Dedifferentiated amniotic fluid mesenchymal stem cell (primary cell): ENCODE measurements around the gene PDSS2.
"Not testable (repeated sequence)": the region's sequence is repeated elsewhere in the genome, so short reads cannot be mapped to it uniquely, and the experiment has no call there.

Source experiments
- DNase-seq: peaks from one replicate; pipeline ENCODE4 v3.0.0-alpha.2; 2016; ENCODE audit errors: extremely low spot score

PDSS2 gene

DNA sequence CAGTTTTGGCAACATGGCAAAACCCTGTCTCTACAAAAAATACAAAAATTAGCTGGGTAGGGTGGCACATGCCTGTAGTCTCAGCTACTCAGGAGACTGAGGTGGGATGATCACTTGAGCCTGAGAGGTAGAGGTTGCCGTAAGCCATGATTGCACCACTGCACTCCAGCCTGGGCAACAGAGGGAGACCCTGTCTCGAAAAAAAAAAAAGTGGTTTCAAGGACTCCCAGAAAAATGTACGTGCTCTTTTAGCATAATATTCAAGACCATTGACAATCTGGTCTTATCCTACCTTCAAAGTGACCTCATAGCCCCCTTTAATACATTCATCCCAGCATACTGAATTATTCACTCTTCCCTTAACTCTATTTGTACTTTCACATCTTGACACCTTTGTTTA is 16.0 kb upstream of the PDSS2 start:
- not testable (repeated sequence) for DNase-seq

- DNase-seq, result no peak
These were observed 14.3 kb upstream of the PDSS2 start for GRCh38 chr6:107473660-107474059.

- DNase-seq, result no peak
These were observed 11.0 kb upstream of the PDSS2 start for GRCh38 chr6:107470364-107470763.

DNA sequence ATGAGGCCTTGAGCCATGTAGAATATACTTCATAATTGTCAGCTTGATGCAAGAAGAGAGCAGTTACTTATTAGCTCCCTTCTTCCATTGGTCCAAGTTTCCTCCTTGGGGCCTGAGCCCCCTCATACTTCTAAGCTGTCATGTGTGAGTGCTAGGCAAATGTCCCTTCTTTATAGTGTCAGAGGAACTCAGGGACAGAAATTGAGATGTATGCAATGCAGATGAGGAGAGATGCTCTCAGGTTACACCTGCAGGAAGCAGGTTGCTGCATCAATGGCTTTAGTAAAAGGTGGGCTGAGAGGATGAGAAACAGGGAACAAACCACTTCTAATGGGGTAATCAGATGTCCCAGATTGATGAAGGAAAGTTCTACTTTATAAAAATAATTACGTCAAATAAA is 6.7 kb upstream of the PDSS2 start:
- DNase-seq, result no peak

- no peak for DNase-seq
These were observed 793 bp upstream of the PDSS2 start for GRCh38 chr6:107460083-107460631.

DNA sequence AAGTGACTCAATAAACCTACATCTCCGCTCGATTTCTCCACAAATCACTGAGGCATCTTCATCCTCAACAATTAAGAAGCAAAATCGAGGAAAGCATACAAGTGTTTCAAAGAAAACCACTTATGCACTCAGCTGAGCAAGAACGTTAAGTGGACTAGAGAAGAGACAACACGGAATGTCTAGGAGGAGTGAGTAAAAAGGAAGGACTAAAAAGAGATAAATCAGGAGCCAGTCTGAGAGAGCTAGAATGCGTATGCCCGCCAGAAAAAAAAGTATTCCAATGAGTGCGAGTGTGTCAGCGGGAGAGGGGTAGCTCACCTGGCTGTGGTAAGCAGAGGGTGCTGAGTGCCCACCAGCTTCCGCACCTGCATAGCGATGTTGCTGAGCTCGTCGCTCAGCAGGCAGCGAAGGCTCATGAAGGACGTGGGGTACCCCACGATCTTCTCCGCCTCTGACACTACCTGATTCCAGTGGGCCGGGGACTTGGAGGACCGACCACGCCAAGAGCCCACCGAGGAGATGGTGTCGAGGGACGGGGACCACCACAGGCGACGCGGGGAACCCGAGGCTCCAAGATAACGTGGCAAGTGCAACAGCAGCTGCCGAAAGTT is 587 bp downstream of the PDSS2 start:
- DNase-seq, result no peak

DNA sequence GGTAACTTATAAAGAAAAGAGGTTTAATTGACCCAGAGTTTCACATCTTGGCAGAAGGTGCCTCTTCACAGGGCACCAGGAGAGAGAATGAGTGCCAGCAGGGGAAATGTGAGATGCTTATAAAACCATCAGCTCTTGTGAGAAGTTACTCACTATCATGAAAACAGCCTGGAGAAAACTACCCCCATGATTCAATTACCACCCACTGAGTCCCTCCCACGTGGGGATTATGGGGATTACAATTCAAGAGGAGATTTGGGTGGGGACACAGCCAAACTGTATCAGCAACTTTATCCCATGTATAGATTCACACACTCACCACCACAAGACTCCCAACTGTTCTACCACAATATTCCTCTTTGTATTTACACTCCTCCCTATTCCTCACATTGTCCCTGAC is 10.6 kb downstream of the PDSS2 start:
- DNase-seq, result no peak

DNA sequence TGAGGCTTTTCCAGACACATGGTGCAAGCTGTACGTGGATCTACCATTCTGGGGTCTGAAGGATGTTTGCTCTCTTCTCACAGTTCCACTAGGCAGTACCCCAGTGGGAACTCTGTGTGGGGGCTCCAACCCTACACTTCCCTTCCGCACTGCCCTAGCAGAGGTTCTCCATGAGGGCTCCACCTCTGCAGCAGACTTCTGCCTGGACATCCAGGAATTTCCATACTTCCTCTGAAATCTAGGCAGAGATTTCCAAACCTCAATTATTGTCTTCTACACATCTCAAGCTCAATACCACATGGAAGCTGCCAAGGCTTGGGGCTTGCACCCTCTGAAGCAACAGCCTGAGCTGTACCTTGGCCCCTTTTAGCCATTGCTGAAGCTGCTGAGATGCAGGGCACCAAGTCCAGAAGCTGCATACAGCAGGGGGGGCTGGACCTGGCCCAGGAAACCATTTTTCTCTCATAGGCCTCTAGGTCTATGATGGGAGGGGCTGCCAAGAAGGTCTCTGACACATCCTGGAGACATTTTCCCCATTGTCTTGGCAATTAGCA is 11.6 kb downstream of the PDSS2 start:
- DNase-seq, result no peak

- no peak for DNase-seq
These were observed 15.1 kb downstream of the PDSS2 start for GRCh38 chr6:107444277-107444676.

DNA sequence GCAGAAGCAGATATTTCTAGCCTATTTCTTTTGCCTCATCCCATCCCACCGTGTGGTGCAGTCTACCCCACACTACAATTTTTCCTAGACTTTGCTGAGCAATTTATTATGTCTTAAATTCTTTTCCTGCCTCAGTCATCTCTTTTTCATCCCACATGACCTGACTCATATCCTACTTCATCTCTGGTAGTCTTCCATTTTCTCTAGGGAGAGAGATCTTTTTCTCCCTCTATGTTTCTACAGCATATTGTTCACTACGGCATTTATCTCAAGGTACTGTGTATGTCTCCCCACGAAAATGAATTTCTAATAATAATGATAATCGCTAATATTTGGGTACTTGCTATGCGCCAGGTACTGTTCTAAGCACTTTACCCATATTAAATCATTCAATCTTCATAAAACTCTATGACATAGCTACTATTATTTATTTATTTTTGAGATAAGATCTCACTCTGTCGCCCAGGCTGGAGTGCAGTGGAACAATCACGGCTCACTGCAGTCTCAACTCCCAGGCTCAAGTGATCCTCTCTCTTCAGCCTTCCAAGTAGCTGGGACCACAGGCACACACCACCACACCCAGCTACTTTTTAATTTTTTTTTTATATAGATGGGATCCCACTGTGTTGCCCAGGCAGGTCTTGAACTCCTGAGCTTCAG is 15.6 kb downstream of the PDSS2 start:
- no peak for DNase-seq

DNA sequence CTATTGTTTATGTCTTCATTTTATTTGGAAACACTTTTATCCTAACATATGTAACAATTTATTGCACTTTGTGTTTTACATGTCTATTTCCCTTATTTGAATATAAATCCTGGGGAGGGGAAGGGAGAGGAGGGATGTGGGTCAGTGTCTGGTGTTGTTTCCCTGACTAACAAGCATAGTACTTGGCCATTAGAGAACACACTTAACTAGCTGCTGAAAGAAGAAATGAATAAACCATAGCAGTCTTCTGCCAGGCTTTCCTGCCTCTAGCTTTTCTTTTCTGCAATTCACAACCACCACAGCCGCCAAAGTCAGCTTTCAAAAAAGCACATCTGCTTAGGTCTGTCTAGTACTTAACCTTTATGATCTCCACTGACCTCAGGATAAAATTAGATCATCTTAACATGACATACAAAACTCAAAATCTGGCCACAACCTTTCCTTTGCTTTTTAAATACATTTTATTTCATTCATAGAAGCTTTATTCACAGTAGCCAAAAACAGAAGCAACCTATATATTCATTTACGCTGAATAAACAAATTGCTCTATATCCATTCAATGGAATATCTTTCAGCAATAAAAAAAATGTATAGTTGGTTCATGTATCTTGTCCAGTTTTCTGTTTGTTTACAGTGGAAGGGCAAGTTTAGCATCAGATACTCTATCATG is 16.3 kb downstream of the PDSS2 start:
- DNase-seq, result no peak

DNA sequence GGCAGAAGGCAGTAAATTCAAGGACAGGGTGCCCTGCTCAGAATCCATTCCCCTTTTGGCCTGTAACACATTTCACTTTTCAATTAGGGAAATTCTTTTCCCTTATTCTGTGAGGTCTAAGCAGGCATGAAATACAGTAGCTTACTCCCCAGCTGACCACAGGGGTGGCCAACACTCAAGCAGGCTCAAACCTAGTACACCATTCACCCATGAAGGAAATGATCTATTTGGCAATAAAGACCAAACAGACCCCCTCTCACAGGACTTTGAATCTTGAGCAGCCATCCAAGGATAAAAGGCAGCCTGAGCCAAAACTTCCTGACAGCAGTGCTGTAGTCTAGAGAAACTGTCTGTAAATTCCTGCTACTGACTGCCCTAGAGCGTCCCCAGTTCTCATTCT is 17.7 kb downstream of the PDSS2 start:
- no peak for DNase-seq

DNA sequence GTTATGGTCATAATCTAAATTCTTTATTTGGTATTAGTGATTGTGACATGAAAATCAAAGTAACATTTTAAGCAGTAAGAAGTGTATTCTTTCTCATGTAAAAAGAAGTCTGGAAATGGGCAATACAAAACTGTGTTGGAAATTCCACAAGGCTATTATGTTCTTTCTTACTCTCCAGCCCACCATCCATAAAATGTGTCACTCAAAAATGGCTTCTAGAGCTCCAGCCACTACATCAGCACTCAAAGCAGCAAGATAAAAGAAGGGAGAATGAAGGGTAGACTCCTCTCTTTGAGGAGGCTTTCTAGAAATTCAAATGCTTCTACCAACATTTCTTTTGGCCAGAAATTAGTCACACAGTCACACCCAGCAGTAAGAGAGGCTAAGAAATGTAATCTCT is 18.4 kb downstream of the PDSS2 start:
- no peak for DNase-seq

DNA sequence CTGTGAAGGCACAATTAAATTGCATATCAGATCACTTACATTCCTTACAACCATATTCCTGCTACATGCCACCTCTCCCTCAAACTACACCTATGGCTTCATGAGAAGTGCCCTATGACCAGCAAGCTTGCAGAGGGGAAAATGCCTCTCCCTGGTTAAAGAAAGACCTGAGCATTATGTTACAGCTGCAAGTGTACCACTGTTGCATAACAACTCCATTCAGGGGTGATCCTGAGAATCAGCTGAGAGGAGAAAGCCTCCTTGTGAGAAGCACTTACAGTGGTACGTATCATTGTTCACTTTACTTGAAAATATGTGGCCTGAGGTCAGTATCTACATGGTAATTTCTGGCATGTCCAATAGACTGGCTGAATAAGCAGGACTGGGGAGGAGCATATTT is 20.0 kb downstream of the PDSS2 start:
- DNase-seq, result no peak

DNA sequence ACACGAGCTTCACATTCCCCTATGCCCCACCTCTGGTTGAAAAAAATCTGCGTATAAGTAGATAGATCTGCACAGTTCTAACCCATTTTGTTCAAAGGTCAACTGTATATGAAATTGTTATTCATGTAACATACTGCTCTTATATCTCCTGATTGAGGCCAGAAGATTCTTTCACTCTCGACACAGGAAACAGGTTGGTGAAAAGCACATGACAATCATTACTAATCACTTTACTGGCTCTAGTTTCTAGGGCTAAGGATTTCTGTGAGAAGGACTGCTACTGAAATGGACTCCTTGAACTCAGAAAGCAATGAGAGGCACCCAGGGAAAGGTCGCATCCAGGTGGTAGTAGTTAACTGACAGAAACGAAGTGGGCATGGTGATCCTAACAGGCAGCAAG is 21.7 kb downstream of the PDSS2 start:
- no peak for DNase-seq

DNA sequence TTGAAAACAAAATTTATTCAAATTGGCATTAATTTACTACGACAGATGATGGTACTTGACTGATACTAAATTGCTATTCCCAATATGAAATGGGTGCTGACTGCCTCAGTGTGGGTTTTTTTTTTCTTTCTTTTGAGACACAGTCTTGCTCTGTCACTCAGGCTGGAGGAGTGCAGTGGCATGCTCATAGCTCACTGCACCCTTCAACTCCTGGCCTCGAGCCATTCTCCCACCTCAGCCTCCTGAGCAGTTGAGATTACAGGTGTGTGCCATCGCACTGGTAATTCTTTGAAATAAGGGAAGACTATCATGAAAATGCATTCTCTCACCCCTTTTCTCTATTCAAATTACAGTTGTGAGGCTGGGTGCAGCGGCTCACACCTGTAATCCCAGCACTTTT is 22.5 kb downstream of the PDSS2 start:
- DNase-seq, result no peak

GRCh38 chr6:107435798-107436197 is 23.6 kb downstream of the PDSS2 start:
- no peak for DNase-seq

DNA sequence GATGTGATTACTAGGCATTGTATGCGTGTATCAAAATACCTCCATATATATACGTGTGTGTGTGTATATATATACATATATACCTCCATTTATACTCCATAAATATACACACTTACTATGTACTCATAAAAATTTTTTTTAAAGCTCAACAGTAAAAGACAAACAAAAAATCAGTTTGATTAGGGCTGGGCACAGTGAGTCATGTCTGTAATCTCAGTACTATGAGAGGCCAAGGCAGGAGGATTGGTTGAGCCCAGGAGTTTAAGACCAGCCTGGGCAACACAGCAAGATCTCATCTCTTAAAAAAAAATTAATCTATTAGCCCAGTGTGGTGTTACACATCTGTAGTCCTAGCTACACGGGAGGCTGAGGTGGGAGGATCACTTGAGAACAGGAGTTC is 24.6 kb downstream of the PDSS2 start:
- no peak for DNase-seq

DNA sequence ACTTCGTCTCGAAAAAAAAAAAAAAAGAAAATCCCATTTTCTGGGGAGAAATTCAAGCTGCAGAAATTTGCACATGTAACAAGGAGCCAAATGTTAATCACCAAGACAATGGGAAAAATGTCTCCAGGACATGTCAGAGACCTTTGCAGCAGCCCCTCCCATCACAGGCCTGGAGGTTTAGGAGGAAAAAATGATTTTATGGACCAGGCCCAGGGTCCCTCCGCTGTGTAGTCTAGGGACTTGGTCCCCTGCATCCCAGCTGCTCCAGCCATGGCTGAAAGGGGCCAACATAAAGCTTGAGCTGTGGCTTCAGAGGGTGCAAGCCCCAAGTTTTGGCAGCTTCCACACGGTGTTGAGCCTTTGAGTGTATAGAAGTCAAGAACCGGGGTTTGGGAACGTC is 33.4 kb downstream of the PDSS2 start:
- DNase-seq, result not testable (repeated sequence)

GRCh38 chr6:107423474-107423990 is 35.8 kb downstream of the PDSS2 start:
- no peak for DNase-seq

DNA sequence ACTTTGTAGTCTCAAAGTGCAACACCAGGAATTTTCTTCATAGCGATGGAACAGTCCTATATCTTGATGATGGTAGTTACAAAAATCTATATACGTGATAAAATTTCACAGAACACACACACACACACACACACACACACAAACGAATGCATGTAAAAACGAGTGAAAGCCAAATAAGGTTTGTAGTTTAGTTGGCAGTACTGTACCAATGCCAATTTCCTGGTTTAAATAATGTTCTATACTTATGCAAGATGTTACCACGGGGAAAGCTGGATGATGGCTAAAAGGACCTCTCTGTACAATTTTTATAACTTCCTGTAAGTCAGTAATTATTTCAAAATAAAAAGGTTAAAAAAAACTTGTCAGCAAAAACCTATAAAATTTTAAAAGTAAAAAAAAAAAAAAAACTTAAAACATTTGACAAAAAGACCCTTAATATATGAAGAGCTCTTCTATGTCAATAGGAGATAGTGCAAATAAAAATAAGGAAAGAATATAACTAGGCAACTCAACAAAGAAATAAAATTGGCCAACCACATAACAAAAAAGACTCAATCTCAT is 37.6 kb downstream of the PDSS2 start:
- no peak for DNase-seq

- DNase-seq, result no peak
These were observed 39.6 kb downstream of the PDSS2 start for GRCh38 chr6:107419733-107420132.
